ENCODE data around the gene MAGI1.

The MAGI1 gene

DNA sequence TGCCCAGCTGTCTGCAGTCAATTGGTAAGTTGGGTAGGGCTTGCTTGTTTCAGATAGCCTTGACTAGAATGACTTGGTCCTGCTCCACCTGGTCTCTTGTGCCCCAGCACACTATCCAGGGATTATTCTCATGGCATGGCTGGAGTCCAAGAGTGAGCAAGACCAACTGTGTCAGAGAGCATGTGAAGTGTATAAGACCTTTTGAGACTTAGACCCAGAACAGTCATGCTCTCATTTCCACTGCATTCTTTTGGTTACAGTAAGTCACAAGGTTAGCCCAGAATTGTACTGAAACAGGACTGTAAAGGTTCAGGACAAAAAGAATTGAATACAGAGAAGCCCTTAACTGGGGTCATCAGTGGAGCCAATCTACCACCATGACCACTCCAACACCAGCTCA, 700.1 kb downstream of the MAGI1 start:
- in situ Hi-C loops (cut with MboI; ENCODE audit: low sequenced_read_pairs, unreplicated experiment): no loop called here
- TF ChIP-seq, protein P1, sequence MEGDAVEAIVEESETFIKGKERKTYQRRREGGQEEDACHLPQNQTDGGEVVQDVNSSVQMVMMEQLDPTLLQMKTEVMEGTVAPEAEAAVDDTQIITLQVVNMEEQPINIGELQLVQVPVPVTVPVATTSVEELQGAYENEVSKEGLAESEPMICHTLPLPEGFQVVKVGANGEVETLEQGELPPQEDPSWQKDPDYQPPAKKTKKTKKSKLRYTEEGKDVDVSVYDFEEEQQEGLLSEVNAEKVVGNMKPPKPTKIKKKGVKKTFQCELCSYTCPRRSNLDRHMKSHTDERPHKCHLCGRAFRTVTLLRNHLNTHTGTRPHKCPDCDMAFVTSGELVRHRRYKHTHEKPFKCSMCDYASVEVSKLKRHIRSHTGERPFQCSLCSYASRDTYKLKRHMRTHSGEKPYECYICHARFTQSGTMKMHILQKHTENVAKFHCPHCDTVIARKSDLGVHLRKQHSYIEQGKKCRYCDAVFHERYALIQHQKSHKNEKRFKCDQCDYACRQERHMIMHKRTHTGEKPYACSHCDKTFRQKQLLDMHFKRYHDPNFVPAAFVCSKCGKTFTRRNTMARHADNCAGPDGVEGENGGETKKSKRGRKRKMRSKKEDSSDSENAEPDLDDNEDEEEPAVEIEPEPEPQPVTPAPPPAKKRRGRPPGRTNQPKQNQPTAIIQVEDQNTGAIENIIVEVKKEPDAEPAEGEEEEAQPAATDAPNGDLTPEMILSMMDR (IDR thresholded peaks at IDR 0.05; ENCODE audit: borderline replicate concordance, control extremely low read depth, extremely low read depth, insufficient read depth, missing control alignments): no peak
- DNase-seq (ENCODE audit: low spot score): no peak

DNA sequence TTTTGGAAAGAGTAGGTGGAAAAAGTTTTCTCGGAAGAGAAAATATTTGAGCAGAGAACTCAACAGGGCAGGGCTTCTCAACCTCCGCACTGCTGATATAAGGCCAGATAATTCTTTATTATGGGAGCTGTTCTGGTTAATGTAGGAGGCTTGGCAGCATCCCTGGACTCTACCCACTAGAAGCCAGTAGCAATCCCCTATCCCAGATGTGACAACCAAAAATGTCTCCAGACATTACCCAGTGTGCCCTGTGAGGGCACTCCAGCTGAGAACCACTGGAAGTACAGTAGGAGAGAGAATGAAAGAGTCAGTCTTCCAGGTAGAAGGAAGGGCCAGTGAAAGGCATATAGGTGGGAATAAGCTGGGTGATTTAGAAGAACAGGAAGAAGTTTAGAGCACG, 703.1 kb downstream of the MAGI1 start:
- TF ChIP-seq, protein P1 (IDR thresholded peaks at IDR 0.05; ENCODE audit: borderline replicate concordance, control extremely low read depth, extremely low read depth, insufficient read depth, missing control alignments): no peak
- DNase-seq (ENCODE audit: low spot score): no peak
- in situ Hi-C loops (cut with MboI; ENCODE audit: low sequenced_read_pairs, unreplicated experiment): no loop called here

GRCh38 chr3:65334045-65334665, 704.6 kb downstream of the MAGI1 start:
- TF ChIP-seq, protein P1 (IDR thresholded peaks at IDR 0.05; ENCODE audit: borderline replicate concordance, control extremely low read depth, extremely low read depth, insufficient read depth, missing control alignments): no peak
- in situ Hi-C loops (cut with MboI; ENCODE audit: low sequenced_read_pairs, unreplicated experiment): no loop called here
- no peak for DNase-seq (ENCODE audit: low spot score)

GRCh38 chr3:65331730-65332129, 707.0 kb downstream of the MAGI1 start:
- TF ChIP-seq, protein P1 (IDR thresholded peaks at IDR 0.05; ENCODE audit: borderline replicate concordance, control extremely low read depth, extremely low read depth, insufficient read depth, missing control alignments): no peak
- in situ Hi-C loops (cut with MboI; ENCODE audit: low sequenced_read_pairs, unreplicated experiment): no loop called here
- no peak for DNase-seq (ENCODE audit: low spot score)

- in situ Hi-C loops (cut with MboI; ENCODE audit: low sequenced_read_pairs, unreplicated experiment): no loop called here
- TF ChIP-seq, protein P1 (IDR thresholded peaks at IDR 0.05; ENCODE audit: borderline replicate concordance, control extremely low read depth, extremely low read depth, insufficient read depth, missing control alignments): no peak
- DNase-seq (ENCODE audit: low spot score): no peak
Measured at GRCh38 chr3:65330072-65330471, 708.6 kb downstream of the MAGI1 start.

DNA sequence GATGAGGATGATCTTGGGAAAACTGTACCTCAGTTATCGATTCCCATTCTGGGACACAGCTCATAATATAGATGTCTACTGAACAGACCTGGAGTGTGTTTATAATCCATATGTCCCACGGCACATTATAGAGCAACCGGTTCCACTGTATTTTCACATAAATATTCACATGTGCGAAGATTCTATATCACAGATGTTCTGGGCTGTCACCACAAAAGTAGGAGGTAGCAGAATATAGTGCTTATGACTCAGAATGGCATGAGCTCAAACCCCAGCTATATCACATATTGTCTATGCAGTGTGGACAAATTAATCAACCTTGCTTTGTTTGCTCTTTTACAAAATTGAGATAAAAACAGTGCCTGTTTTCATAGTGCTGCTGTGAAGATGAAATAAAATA, 710.6 kb downstream of the MAGI1 start:
- in situ Hi-C loops (cut with MboI; ENCODE audit: low sequenced_read_pairs, unreplicated experiment): no loop called here
- DNase-seq (ENCODE audit: low spot score): no peak
- TF ChIP-seq, protein P1 (IDR thresholded peaks at IDR 0.05; ENCODE audit: borderline replicate concordance, control extremely low read depth, extremely low read depth, insufficient read depth, missing control alignments): no peak

All from GM13976 (cell line).